ENCODE data around the gene SNCG. TPM values are rescaled to one million over a fixed set of nuclear protein-coding genes. Genes with fewer than 3 reads are reported as not detected.

SNCG gene
- total and polyA plus RNA-seq, 8 donors: 3.8 to 59.6 (median 7.6) TPM; not detected in 1

GRCh38 chr10:86960003-86960862, 1.8 kb downstream of the SNCG start:
- peak in 1 of 2 donors; percentile 79 for DNase-seq
- peaks cover 9 to 41% (median 35%) of the 10 kb centered on the region in 4 donors for H3K4me1 ChIP-seq
- H3K36me3 ChIP-seq: no peaks in the 10 kb centered on the region
- peak overlapping the region in 2 of 4 donors; percentile 7 to 12 for H3K4me3 ChIP-seq
- H3K27me3 ChIP-seq: no peaks in the 10 kb centered on the region
- H3K27ac ChIP-seq: peak overlapping the region; percentile 38 to 82 (median 74)
- TF ChIP-seq CTCF (IDR thresholded peaks at IDR 0.05): peak in 5 of 7 experiments; percentile 63 to 88 (median 80)
- no peak for TF ChIP-seq EP300 (IDR thresholded peaks at IDR 0.05)
- TF ChIP-seq POLR2A (IDR thresholded peaks at IDR 0.05): no peak
- TF ChIP-seq POLR2AphosphoS5 (IDR thresholded peaks at IDR 0.05): peak in 1 of 3 donors; percentile 33
- H3K9me3 ChIP-seq: no peaks in the 10 kb centered on the region
- 70 to 85% (median 72%) methylated on average over 25 to 37 of the region's 37 CpGs for WGBS, 5 donors
- intact Hi-C loops (cut with DNase I; ENCODE audit: low total_unique reads): no loop called here

DNA sequence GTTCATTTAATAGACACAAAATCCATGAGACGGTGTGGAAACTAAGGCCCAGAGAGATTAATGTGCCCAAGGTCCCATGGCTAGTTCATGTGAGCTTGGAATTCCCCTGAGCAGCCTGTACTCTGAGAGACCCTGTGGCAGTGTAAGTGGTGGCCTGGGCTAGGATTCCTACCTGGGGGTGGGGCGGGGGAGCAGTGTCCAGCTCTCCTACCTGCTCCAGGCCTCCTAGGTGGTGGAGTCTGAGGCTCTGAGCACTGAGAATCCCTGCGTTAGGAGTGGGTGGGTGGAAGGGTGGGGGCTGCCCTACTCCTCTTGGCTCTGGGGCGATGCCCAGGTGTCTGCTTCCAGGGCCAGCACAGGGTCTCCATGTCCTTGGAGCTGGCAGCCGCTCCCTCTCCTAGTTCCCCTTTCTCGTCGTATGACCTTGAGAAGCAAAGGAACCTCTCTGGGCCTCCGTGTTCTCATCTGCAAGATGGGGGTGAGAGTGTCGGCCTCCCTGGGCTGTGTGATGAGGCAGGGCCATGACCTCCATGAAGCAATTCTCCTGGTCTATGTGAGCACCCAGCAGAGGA, 2.5 kb downstream of the SNCG start:
- no peak for TF ChIP-seq EP300 (IDR thresholded peaks at IDR 0.05)
- no peak for TF ChIP-seq POLR2A (IDR thresholded peaks at IDR 0.05)
- no peak for TF ChIP-seq CTCF (IDR thresholded peaks at IDR 0.05)
- no peak for TF ChIP-seq POLR2AphosphoS5 (IDR thresholded peaks at IDR 0.05)
- H3K4me3 ChIP-seq: no peak overlapping the region

GRCh38 chr10:86961481-86962091, 3.2 kb downstream of the SNCG start:
- no peak for TF ChIP-seq POLR2A (IDR thresholded peaks at IDR 0.05)
- TF ChIP-seq EP300 (IDR thresholded peaks at IDR 0.05): no peak
- no peak for TF ChIP-seq CTCF (IDR thresholded peaks at IDR 0.05)
- TF ChIP-seq POLR2AphosphoS5 (IDR thresholded peaks at IDR 0.05): no peak
- Histone ChIP-seq H3K27ac (no peak overlapping the region), H3K9me3 (no peaks in the 10 kb centered on the region), H3K4me1 (peaks cover 14 to 41% (median 38%) of the 10 kb centered on the region in 4 donors), H3K27me3 (no peaks in the 10 kb centered on the region), H3K36me3 (no peaks in the 10 kb centered on the region), H3K4me3 (no peak overlapping the region)
- intact Hi-C loops (cut with DNase I; ENCODE audit: low total_unique reads): no loop called here
- peak in 1 of 2 donors; percentile 10 for DNase-seq
- WGBS, 5 donors: 82 to 93% (median 91%) methylated on average over 11 to 12 of the region's 12 CpGs

More for the DNA sequence above, 2.5 kb downstream of the SNCG start:
- Histone ChIP-seq H3K27ac (no peak overlapping the region), H3K36me3 (no peaks in the 10 kb centered on the region), H3K27me3 (no peaks in the 10 kb centered on the region), H3K9me3 (no peaks in the 10 kb centered on the region), H3K4me1 (peaks cover 9 to 36% (median 32%) of the 10 kb centered on the region in 4 donors)
- intact Hi-C loops (cut with DNase I; ENCODE audit: low total_unique reads): no loop called here
- 81 to 87% (median 85%) methylated on average over 7 to 9 of the region's 9 CpGs for WGBS, 5 donors
- DNase-seq: no peak
